ENCODE results near the gene COA7.
"Not testable (repeated sequence)": the region's sequence is repeated elsewhere in the genome, so short reads cannot be mapped to it uniquely, and the experiment has no call there.

Gene COA7

GRCh38 chr1:52697795-52698674 is at the start of gene COA7:
COA7 (minus strand) TSS chr1:52698347; CDS start chr1:52698326, 21 bp downstream.
- Mint-ChIP-seq H3K4me3 (peak within 1 kb of the TSS; percentile 84), H3K4me1 (peaks cover 23% of the 10 kb centered on the region), H3K9me3 (no peaks in the 10 kb centered on the region), H3K27ac (ENCODE audit: low read depth) (peak within 1 kb of the TSS; percentile 79), H3K27me3 (no peaks in the 10 kb centered on the region), H3K36me3 (ENCODE audit: insufficient read depth) (peaks cover 2% of the 10 kb centered on the region)
- ATAC-seq (replicated peaks; ENCODE audit: extremely low read depth, poor library complexity, severe bottlenecking) (peak; percentile 29), DNase-seq (ENCODE audit: low spot score in 2 of 2) (peak in 1 of 2 donors; percentile 16)

- no peak for DNase-seq (ENCODE audit: low spot score in 2 of 2)
- no peak for ATAC-seq (replicated peaks; ENCODE audit: extremely low read depth, poor library complexity, severe bottlenecking)
- no peaks in the 10 kb centered on the region for H3K9me3 Mint-ChIP-seq
- H3K4me3 Mint-ChIP-seq, result no peak overlapping the region
- H3K36me3 Mint-ChIP-seq (ENCODE audit: insufficient read depth), result peaks cover 6% of the 10 kb centered on the region
- H3K27ac Mint-ChIP-seq (ENCODE audit: low read depth), result peak overlapping the region; percentile 9
- peaks cover 6% of the 10 kb centered on the region for H3K4me1 Mint-ChIP-seq
- no peaks in the 10 kb centered on the region for H3K27me3 Mint-ChIP-seq
Observed at GRCh38 chr1:52747450-52747849, 49.3 kb upstream of the COA7 start.

- Mint-ChIP-seq H3K27ac (ENCODE audit: low read depth) (no peak overlapping the region), H3K4me3 (no peak overlapping the region), H3K4me1 (no peaks in the 10 kb centered on the region), H3K9me3 (no peaks in the 10 kb centered on the region), H3K27me3 (no peaks in the 10 kb centered on the region), H3K36me3 (ENCODE audit: insufficient read depth) (peaks cover 5% of the 10 kb centered on the region)
- DNase-seq (ENCODE audit: low spot score in 2 of 2), result no peak
- ATAC-seq (replicated peaks; ENCODE audit: extremely low read depth, poor library complexity, severe bottlenecking), result no peak
Observed at GRCh38 chr1:52746189-52746588, 48.0 kb upstream of the COA7 start.

- Mint-ChIP-seq H3K36me3 (ENCODE audit: insufficient read depth) (peaks cover 5% of the 10 kb centered on the region), H3K4me3 (no peak overlapping the region), H3K4me1 (peaks cover 6% of the 10 kb centered on the region), H3K9me3 (no peaks in the 10 kb centered on the region), H3K27ac (ENCODE audit: low read depth) (no peak overlapping the region), H3K27me3 (no peaks in the 10 kb centered on the region)
- no peak for DNase-seq (ENCODE audit: low spot score in 2 of 2)
- ATAC-seq (replicated peaks; ENCODE audit: extremely low read depth, poor library complexity, severe bottlenecking), result no peak
Observed at GRCh38 chr1:52741259-52741658, 43.1 kb upstream of the COA7 start.

- peaks cover 2% of the 10 kb centered on the region for H3K36me3 Mint-ChIP-seq (ENCODE audit: insufficient read depth)
- no peaks in the 10 kb centered on the region for H3K9me3 Mint-ChIP-seq
- H3K4me1 Mint-ChIP-seq, result peaks cover 6% of the 10 kb centered on the region
- no peak overlapping the region for H3K4me3 Mint-ChIP-seq
- no peaks in the 10 kb centered on the region for H3K27me3 Mint-ChIP-seq
- DNase-seq (ENCODE audit: low spot score in 2 of 2) (no peak), ATAC-seq (replicated peaks; ENCODE audit: extremely low read depth, poor library complexity, severe bottlenecking) (no peak)
- no peak overlapping the region for H3K27ac Mint-ChIP-seq (ENCODE audit: low read depth)
Observed at GRCh38 chr1:52739699-52740467, 41.7 kb upstream of the COA7 start.

- peaks cover 6% of the 10 kb centered on the region for H3K4me1 Mint-ChIP-seq
Observed at GRCh38 chr1:52738893-52739292, 40.7 kb upstream of the COA7 start.

GRCh38 chr1:52738148-52738547 is 40.0 kb upstream of the COA7 start:
- DNase-seq (ENCODE audit: low spot score in 2 of 2), result no peak
- Mint-ChIP-seq H3K36me3 (ENCODE audit: insufficient read depth) (peaks cover 2% of the 10 kb centered on the region), H3K9me3 (no peaks in the 10 kb centered on the region), H3K27me3 (no peaks in the 10 kb centered on the region), H3K4me1 (peaks cover 6% of the 10 kb centered on the region), H3K27ac (ENCODE audit: low read depth) (no peak overlapping the region), H3K4me3 (no peak overlapping the region)
- ATAC-seq (replicated peaks; ENCODE audit: extremely low read depth, poor library complexity, severe bottlenecking), result no peak

More at GRCh38 chr1:52738893-52739292, 40.7 kb upstream of the COA7 start:
- H3K27me3 Mint-ChIP-seq, result no peaks in the 10 kb centered on the region
- no peak for ATAC-seq (replicated peaks; ENCODE audit: extremely low read depth, poor library complexity, severe bottlenecking)
- peaks cover 2% of the 10 kb centered on the region for H3K36me3 Mint-ChIP-seq (ENCODE audit: insufficient read depth)
- H3K4me3 Mint-ChIP-seq, result no peak overlapping the region
- no peak for DNase-seq (ENCODE audit: low spot score in 2 of 2)
- no peaks in the 10 kb centered on the region for H3K9me3 Mint-ChIP-seq
- H3K27ac Mint-ChIP-seq (ENCODE audit: low read depth), result no peak overlapping the region

- not testable (repeated sequence) for ATAC-seq (replicated peaks; ENCODE audit: extremely low read depth, poor library complexity, severe bottlenecking); H3K27ac Mint-ChIP-seq (ENCODE audit: low read depth); H3K9me3 Mint-ChIP-seq; DNase-seq (ENCODE audit: low spot score in 2 of 2); H3K4me1 Mint-ChIP-seq; H3K36me3 Mint-ChIP-seq (ENCODE audit: insufficient read depth); H3K4me3 Mint-ChIP-seq; H3K27me3 Mint-ChIP-seq
Observed at GRCh38 chr1:52735371-52735770, 37.2 kb upstream of the COA7 start.

GRCh38 chr1:52733368-52733767 is 35.2 kb upstream of the COA7 start:
- Mint-ChIP-seq H3K4me1 (peaks cover 11% of the 10 kb centered on the region), H3K36me3 (ENCODE audit: insufficient read depth) (peaks cover 7% of the 10 kb centered on the region), H3K4me3 (no peak overlapping the region), H3K27ac (ENCODE audit: low read depth) (no peak overlapping the region), H3K27me3 (no peaks in the 10 kb centered on the region), H3K9me3 (no peaks in the 10 kb centered on the region)
- ATAC-seq (replicated peaks; ENCODE audit: extremely low read depth, poor library complexity, severe bottlenecking) (no peak), DNase-seq (ENCODE audit: low spot score in 2 of 2) (no peak)

- Mint-ChIP-seq H3K27ac (ENCODE audit: low read depth) (no peak overlapping the region), H3K9me3 (no peaks in the 10 kb centered on the region), H3K4me1 (peaks cover 36% of the 10 kb centered on the region), H3K36me3 (ENCODE audit: insufficient read depth) (peaks cover 7% of the 10 kb centered on the region), H3K27me3 (peaks cover 8% of the 10 kb centered on the region), H3K4me3 (peak overlapping the region; percentile 82)
- DNase-seq (ENCODE audit: low spot score in 2 of 2), result no peak
- ATAC-seq (replicated peaks; ENCODE audit: extremely low read depth, poor library complexity, severe bottlenecking), result no peak
Observed at GRCh38 chr1:52727956-52728656, 30.0 kb upstream of the COA7 start.

GRCh38 chr1:52727114-52727586 is 29.0 kb upstream of the COA7 start:
- Mint-ChIP-seq H3K9me3 (no peaks in the 10 kb centered on the region), H3K27me3 (peaks cover 13% of the 10 kb centered on the region), H3K36me3 (ENCODE audit: insufficient read depth) (peaks cover 7% of the 10 kb centered on the region), H3K27ac (ENCODE audit: low read depth) (peak overlapping the region; percentile 86), H3K4me3 (peak overlapping the region; percentile 82), H3K4me1 (peaks cover 36% of the 10 kb centered on the region)
- ATAC-seq (replicated peaks; ENCODE audit: extremely low read depth, poor library complexity, severe bottlenecking), result no peak
- no peak for DNase-seq (ENCODE audit: low spot score in 2 of 2)
